CD4-positive, alpha-beta T cell treated with Interferon alpha-2 for 1 hour (primary cell): ENCODE results near the gene TRERF1.

ENCODE experiments used
- DNase-seq, 2 donors: peaks; one replicate each; pipeline ENCODE4 v3.0.0-alpha.2; 2020 to 2022

Gene TRERF1

GRCh38 chr6:42390228-42390934 is 61.3 kb downstream of the TRERF1 start:
- DNase-seq: peak; percentile 38 to 71

GRCh38 chr6:42389736-42390135 is 62.0 kb downstream of the TRERF1 start:
- no peak for DNase-seq

GRCh38 chr6:42388046-42388445 is 63.7 kb downstream of the TRERF1 start:
- DNase-seq: no peak

- DNase-seq: peak in 1 of 2 donors; percentile 75
These were observed 64.4 kb downstream of the TRERF1 start for GRCh38 chr6:42387336-42387735.

GRCh38 chr6:42385339-42385738 is 66.4 kb downstream of the TRERF1 start:
- no peak for DNase-seq

GRCh38 chr6:42383421-42384205 is 68.1 kb downstream of the TRERF1 start:
- no peak for DNase-seq

GRCh38 chr6:42381850-42382249 is 69.9 kb downstream of the TRERF1 start:
- DNase-seq: no peak

GRCh38 chr6:42380228-42380979 is 71.3 kb downstream of the TRERF1 start:
- DNase-seq: no peak

- no peak for DNase-seq
These were observed 73.2 kb downstream of the TRERF1 start for GRCh38 chr6:42378536-42378935.

GRCh38 chr6:42378125-42378524 is 73.6 kb downstream of the TRERF1 start:
- DNase-seq: peak in 1 of 2 donors; percentile 41

GRCh38 chr6:42375007-42375635 is 76.6 kb downstream of the TRERF1 start:
- no peak for DNase-seq

GRCh38 chr6:42374018-42374669 is 77.6 kb downstream of the TRERF1 start:
- DNase-seq: peak in 1 of 2 donors; percentile 32

- DNase-seq: no peak
These were observed 79.0 kb downstream of the TRERF1 start for GRCh38 chr6:42372699-42373098.

GRCh38 chr6:42370323-42370985 is 81.3 kb downstream of the TRERF1 start:
- no peak for DNase-seq

GRCh38 chr6:42369568-42369967 is 82.2 kb downstream of the TRERF1 start:
- DNase-seq: peak in 1 of 2 donors; percentile 51

GRCh38 chr6:42368181-42368580 is 83.5 kb downstream of the TRERF1 start:
- DNase-seq: peak in 1 of 2 donors; percentile 50

- peak; percentile 38 to 46 for DNase-seq
These were observed 84.2 kb downstream of the TRERF1 start for GRCh38 chr6:42367353-42368011.

GRCh38 chr6:42366999-42367352 is 84.8 kb downstream of the TRERF1 start:
- DNase-seq: no peak

GRCh38 chr6:42366011-42366705 is 85.6 kb downstream of the TRERF1 start:
- peak in 1 of 2 donors; percentile 26 for DNase-seq

- no peak for DNase-seq
These were observed 86.7 kb downstream of the TRERF1 start for GRCh38 chr6:42365021-42365420.
